ENCODE data around the gene INTS12. TPM values are rescaled to one million over a fixed set of nuclear protein-coding genes. Genes with fewer than 3 reads are reported as not detected.
A peak's percentile ranks its signal among the peaks of the same experiment; 100 is the strongest.

The INTS12 gene
- 17.2 and 18.8 TPM in 2 replicates for total RNA-seq (ENCODE audit: low replicate concordance)

GRCh38 chr4:105708181-105709080 is at the start of gene INTS12, which contains the start of gene GSTCD:
Gene INTS12 (minus strand): TSS chr4:105708689. CDS start chr4:105700005, 8,684 bp downstream.
Gene GSTCD (plus strand): TSS chr4:105708784. CDS start chr4:105717614, 8,830 bp downstream.
- Histone ChIP-seq H2AFZ (replicated peaks) (peak within 1 kb of the TSS; percentile 92), H3K9me3 (ENCODE audit: low read depth) (no peaks in the 10 kb centered on the region), H3K4me1 (peaks cover 23% of the 10 kb centered on the region), H3K27me3 (no peaks in the 10 kb centered on the region), H3K4me2 (peak within 1 kb of the TSS; percentile 93), H3K27ac (peak within 1 kb of the TSS; percentile 91), H3F3A (ENCODE audit: low read depth) (peaks cover 14% of the 10 kb centered on the region), H3K4me3 (peak within 1 kb of the TSS; percentile 78), H4K20me1 (ENCODE audit: low read depth) (peaks cover 4% of the 10 kb centered on the region), H3K36me3 (no peaks in the 10 kb centered on the region), H3K9ac (peak within 1 kb of the TSS; percentile 89), H3K79me2 (ENCODE audit: low read depth) (peaks cover 76% of the 10 kb centered on the region)
- peaks cover 6% of the 10 kb centered on the region for H3K36me3 Mint-ChIP-seq
- DNase-seq (ENCODE audit: low spot score), result peak; percentile 96
- peak within 1 kb of the TSS; percentile 94 for H3K4me3 Mint-ChIP-seq
- H3K9me3 Mint-ChIP-seq, result no peaks in the 10 kb centered on the region
- H3K27ac Mint-ChIP-seq, result peak within 1 kb of the TSS; percentile 97
- no peaks in the 10 kb centered on the region for H3K27me3 Mint-ChIP-seq (ENCODE audit: insufficient read depth, low read depth)
- no peak for TF ChIP-seq EZH2phosphoT487 (IDR thresholded peaks at IDR 0.05)
- peak; percentile 47 for TF ChIP-seq EZH2 (IDR thresholded peaks at IDR 0.05)
- TF ChIP-seq CTCF (IDR thresholded peaks at IDR 0.05), result peak; percentile 3
- H3K4me1 Mint-ChIP-seq, result peaks cover 11% of the 10 kb centered on the region

GRCh38 chr4:105755375-105755774 is 46.9 kb upstream of the INTS12 start:
- Histone ChIP-seq H3K36me3 (no peaks in the 10 kb centered on the region), H3K4me2 (no peak overlapping the region), H3K9me3 (ENCODE audit: low read depth) (no peaks in the 10 kb centered on the region), H3K4me1 (peaks cover 5% of the 10 kb centered on the region), H3K79me2 (ENCODE audit: low read depth) (no peaks in the 10 kb centered on the region), H3K27ac (no peak overlapping the region), H3K4me3 (no peak overlapping the region), H3K27me3 (no peaks in the 10 kb centered on the region), H3F3A (ENCODE audit: low read depth) (no peaks in the 10 kb centered on the region), H2AFZ (replicated peaks) (no peak overlapping the region), H3K9ac (no peak overlapping the region), H4K20me1 (ENCODE audit: low read depth) (no peaks in the 10 kb centered on the region)
- no peak overlapping the region for H3K27ac Mint-ChIP-seq
- H3K36me3 Mint-ChIP-seq, result peaks cover 2% of the 10 kb centered on the region
- H3K9me3 Mint-ChIP-seq, result no peaks in the 10 kb centered on the region
- H3K4me1 Mint-ChIP-seq, result no peaks in the 10 kb centered on the region
- no peak overlapping the region for H3K4me3 Mint-ChIP-seq
- H3K27me3 Mint-ChIP-seq (ENCODE audit: insufficient read depth, low read depth), result no peaks in the 10 kb centered on the region
- TF ChIP-seq EZH2phosphoT487 (IDR thresholded peaks at IDR 0.05) (no peak), CTCF (IDR thresholded peaks at IDR 0.05) (no peak), EZH2 (IDR thresholded peaks at IDR 0.05) (no peak)
- DNase-seq (ENCODE audit: low spot score), result no peak

GRCh38 chr4:105753361-105753760 is 44.9 kb upstream of the INTS12 start:
- Histone ChIP-seq H4K20me1 (ENCODE audit: low read depth) (no peaks in the 10 kb centered on the region), H3F3A (ENCODE audit: low read depth) (no peaks in the 10 kb centered on the region), H3K27ac (no peak overlapping the region), H3K4me2 (no peak overlapping the region), H3K9ac (no peak overlapping the region), H3K9me3 (ENCODE audit: low read depth) (no peaks in the 10 kb centered on the region), H3K27me3 (no peaks in the 10 kb centered on the region), H2AFZ (replicated peaks) (no peak overlapping the region), H3K79me2 (ENCODE audit: low read depth) (no peaks in the 10 kb centered on the region), H3K36me3 (no peaks in the 10 kb centered on the region), H3K4me1 (peaks cover 5% of the 10 kb centered on the region), H3K4me3 (no peak overlapping the region)
- Mint-ChIP-seq H3K4me1 (no peaks in the 10 kb centered on the region), H3K9me3 (no peaks in the 10 kb centered on the region), H3K4me3 (no peak overlapping the region), H3K36me3 (peaks cover 4% of the 10 kb centered on the region), H3K27ac (no peak overlapping the region), H3K27me3 (ENCODE audit: insufficient read depth, low read depth) (no peaks in the 10 kb centered on the region)
- TF ChIP-seq CTCF (IDR thresholded peaks at IDR 0.05) (no peak), EZH2 (IDR thresholded peaks at IDR 0.05) (no peak), EZH2phosphoT487 (IDR thresholded peaks at IDR 0.05) (no peak)
- no peak for DNase-seq (ENCODE audit: low spot score)

Measured in neural progenitor cell (in vitro differentiated cells).